HepG2 (cell line): Measurements from ENCODE around the gene GPAT3. TPM values are rescaled to one million over a fixed set of nuclear protein-coding genes. Genes with fewer than 3 reads are reported as not detected.

Experiments used
- AHR ChIP-seq: IDR thresholded peaks from 2 replicates; pipeline ENCODE4 v1.6.1; 2018; ENCODE audit warnings: missing genetic modification reagents, missing compliant biosample characterization
- BATF2 ChIP-seq: sonication (generic); formaldehyde crosslinking; IDR thresholded peaks from 2 replicates; pipeline ENCODE4 v1.8.0; 2022; ENCODE audit warnings: mild to moderate bottlenecking, missing genetic modification reagents, moderate library complexity
- DBP ChIP-seq: sonication (generic); formaldehyde crosslinking; IDR thresholded peaks from 2 replicates; pipeline ENCODE4 v1.4.0; 2020; ENCODE audit warnings: missing genetic modification reagents; ENCODE audit errors: not compliant biosample characterization
- FOSL2 ChIP-seq: sonication (generic); formaldehyde crosslinking; IDR thresholded peaks from 2 replicates; pipeline ENCODE4 v1.4.0; 2020; ENCODE audit warnings: missing genetic modification reagents
- KLF16 ChIP-seq, 2 experiments: sonication (generic) in 1 of 2; formaldehyde crosslinking in 1 of 2; IDR thresholded peaks; 2 replicates each; pipeline versions ENCODE4 v1.6.1 to v1.8.0; 2016 to 2023; ENCODE audit warnings: missing genetic modification reagents in 2 of 2, missing compliant biosample characterization in 1 of 2
- MAX ChIP-seq: IDR thresholded peaks from 2 replicates; pipeline ENCODE4 v1.6.1; 2012; ENCODE audit warnings: inconsistent platforms
- MED8 ChIP-seq: sonication (generic); formaldehyde crosslinking; IDR thresholded peaks from 2 replicates; pipeline ENCODE4 v1.8.1; 2023; ENCODE audit warnings: mild to moderate bottlenecking, missing genetic modification reagents; ENCODE audit not compliant: insufficient replicate concordance
- MIXL1 ChIP-seq: IDR thresholded peaks from 2 replicates; pipeline ENCODE4 v1.6.1; 2016
- MTF1 ChIP-seq: sonication (generic); formaldehyde crosslinking; IDR thresholded peaks from 2 replicates; pipeline ENCODE4 v1.5.0; 2020; ENCODE audit warnings: missing genetic modification reagents
- NCOA1 ChIP-seq: sonication (generic); formaldehyde crosslinking; IDR thresholded peaks from 2 replicates; pipeline ENCODE4 v1.9.0; 2021; ENCODE audit warnings: missing genetic modification reagents
- NFE2L1 ChIP-seq: sonication (generic); formaldehyde crosslinking; IDR thresholded peaks from 2 replicates; pipeline ENCODE4 v1.4.0; 2020; ENCODE audit warnings: missing genetic modification reagents, mild to moderate bottlenecking, borderline replicate concordance
- PAWR ChIP-seq: sonication (generic); formaldehyde crosslinking; IDR thresholded peaks from 2 replicates; pipeline ENCODE4 v1.4.0; 2020; ENCODE audit warnings: missing genetic modification reagents, mild to moderate bottlenecking, borderline replicate concordance
- PHF21A ChIP-seq: sonication (generic); formaldehyde crosslinking; IDR thresholded peaks from 2 replicates; pipeline ENCODE4 v1.5.0; 2020; ENCODE audit warnings: mild to moderate bottlenecking, missing genetic modification reagents
- RFX1 ChIP-seq: fragments of 450-650 bp; IDR thresholded peaks from 2 replicates; pipeline ENCODE4 v1.6.1; 2017
- RXRA ChIP-seq: sonication (generic); formaldehyde crosslinking; IDR thresholded peaks from 2 replicates; pipeline ENCODE4 v1.5.1; 2020; ENCODE audit warnings: missing genetic modification reagents
- SMAD9 ChIP-seq: sonication (generic); formaldehyde crosslinking; IDR thresholded peaks from 2 replicates; pipeline ENCODE4 v1.5.1; 2020; ENCODE audit warnings: mild to moderate bottlenecking, missing genetic modification reagents
- SRSF4 ChIP-seq: fragments of 200-400 bp; formaldehyde crosslinking; IDR thresholded peaks from one replicate; pipeline ENCODE4 v1.6.1; 2018; ENCODE audit warnings: mild to moderate bottlenecking, low read depth, low read length, moderate library complexity; ENCODE audit not compliant: poor library complexity, severe bottlenecking
- STAT6 ChIP-seq: sonication (generic); formaldehyde crosslinking; IDR thresholded peaks from 2 replicates; pipeline ENCODE4 v1.4.0; 2020; ENCODE audit warnings: missing genetic modification reagents, mild to moderate bottlenecking, borderline replicate concordance
- WIZ ChIP-seq: sonication (generic); formaldehyde crosslinking; IDR thresholded peaks from 2 replicates; pipeline ENCODE4 v1.5.1; 2020; ENCODE audit warnings: mild to moderate bottlenecking, missing genetic modification reagents
- ZBTB7B ChIP-seq: sonication (generic); formaldehyde crosslinking; IDR thresholded peaks from 2 replicates; pipeline ENCODE4 v1.4.0; 2020; ENCODE audit warnings: missing genetic modification reagents
- ZNF235 ChIP-seq: sonication (generic); formaldehyde crosslinking; IDR thresholded peaks from 2 replicates; pipeline ENCODE4 v1.8.1; 2023; ENCODE audit warnings: mild to moderate bottlenecking, missing genetic modification reagents, borderline replicate concordance
- ZNF281 ChIP-seq: sonication (generic); formaldehyde crosslinking; IDR thresholded peaks from 2 replicates; pipeline ENCODE4 v1.4.0; 2020; ENCODE audit warnings: missing genetic modification reagents, borderline replicate concordance
- ZNF501 ChIP-seq: sonication (generic); formaldehyde crosslinking; IDR thresholded peaks from 2 replicates; pipeline ENCODE4 v1.5.1; 2020; ENCODE audit warnings: mild to moderate bottlenecking, moderate library complexity, missing genetic modification reagents
- ZNF713 ChIP-seq: sonication (generic); formaldehyde crosslinking; IDR thresholded peaks from 2 replicates; pipeline ENCODE4 v1.4.0; 2020; ENCODE audit warnings: mild to moderate bottlenecking, missing genetic modification reagents
- polyA plus RNA-seq, 8 experiments: library from polyadenylated mRNA; depleted of rRNA in 3 of 8; stranded (reverse) in 7 of 8; unstranded in 1 of 8; fragments of >200 nt; fragmentation: Illumina TruSeq in 4 of 8; extraction: Trizol in 4 of 8; gene quantifications; 2 replicates each; pipeline versions ENCODE4 v1.2.1 to v1.2.3, GENCODE V29; 2011 to 2016; ENCODE audit warnings: low read depth in 4 of 8, missing spikeins in 1 of 8, mixed read lengths in 1 of 8; ENCODE audit not compliant: insufficient read depth in 1 of 8
- total RNA-seq, 5 experiments: library from RNA; depleted of rRNA; stranded (reverse); fragments of >200 nt; fragmentation: Illumina TruSeq; extraction: Trizol; gene quantifications; 2 replicates each; pipeline ENCODE4 v1.2.3, GENCODE V29; 2016; ENCODE audit warnings: low read depth in 1 of 5

The GPAT3 gene
- total and polyA plus RNA-seq, 2 of the 13 experiments (the other 11 are each of a cell fraction or from before 2014, with no cell fraction given): 2.4 to 2.6 TPM

- no peak for TF ChIP-seq RXRA (CRISPR knock-in tag)
- TF ChIP-seq RFX1: no peak
- no peak for TF ChIP-seq SRSF4
- no peak for TF ChIP-seq MED8 (CRISPR knock-in tag)
- no peak for TF ChIP-seq MIXL1 (CRISPR knock-in tag)
- TF ChIP-seq ZNF501 (CRISPR knock-in tag): no peak
- no peak for TF ChIP-seq NFE2L1 (CRISPR knock-in tag)
- no peak for TF ChIP-seq KLF16 (CRISPR knock-in tag; IDR thresholded peaks at IDR 0.05)
- no peak for TF ChIP-seq PHF21A
- TF ChIP-seq DBP (CRISPR knock-in tag): no peak
- TF ChIP-seq ZBTB7B (CRISPR knock-in tag): no peak
- no peak for TF ChIP-seq AHR
- TF ChIP-seq STAT6 (CRISPR knock-in tag): no peak
- peak; percentile 98 for TF ChIP-seq FOSL2
- no peak for TF ChIP-seq ZNF281 (CRISPR knock-in tag)
- TF ChIP-seq PAWR (CRISPR knock-in tag): no peak
- no peak for TF ChIP-seq WIZ
- TF ChIP-seq MAX: 0 out of 2 replicates have a peak, but pooled peaks have one; percentile 30
- TF ChIP-seq ZNF235 (CRISPR knock-in tag): no peak
- no peak for TF ChIP-seq ZNF713 (CRISPR knock-in tag)
- no peak for TF ChIP-seq SMAD9 (CRISPR knock-in tag)
- TF ChIP-seq MTF1: no peak
- TF ChIP-seq NCOA1: no peak
- no peak for TF ChIP-seq BATF2 (CRISPR knock-in tag)
Observed at GRCh38 chr4:83535520-83536361, at the start of gene GPAT3 (continued).
